Measurements from ENCODE around the gene SHISA6. TPM values are rescaled to one million over a fixed set of nuclear protein-coding genes. Genes with fewer than 3 reads are reported as not detected.

Gene SHISA6
- total RNA-seq, 1 experiment from 2014 or later, result 2.9 TPM

DNA sequence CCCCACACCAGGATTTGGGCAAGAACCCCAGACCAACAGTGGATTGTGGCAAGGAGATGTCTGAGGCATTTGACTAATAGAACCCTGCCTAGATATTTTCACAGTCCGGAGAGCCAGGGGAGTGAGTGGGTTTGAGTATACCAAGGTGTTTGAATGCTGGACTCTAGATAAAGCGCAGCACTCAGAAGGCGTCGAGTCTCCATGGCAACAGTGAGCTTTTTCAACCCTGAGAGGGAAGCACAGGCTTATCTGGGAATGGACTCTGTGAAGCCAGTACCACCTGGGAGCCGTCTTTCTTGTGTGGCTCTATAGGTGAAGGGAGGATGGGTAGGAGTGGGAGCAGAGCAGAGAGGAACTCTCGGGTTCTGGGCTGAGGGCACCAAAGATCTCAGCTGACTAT lies 147.0 kb downstream of the SHISA6 start:
- Histone ChIP-seq H2AK5ac (ENCODE audit: insufficient read length, low read length) (no peak overlapping the region), H2BK5ac (ENCODE audit: insufficient read length, low read length) (no peak overlapping the region), H3K18ac (ENCODE audit: insufficient read length, low read depth, low read length) (no peak overlapping the region), H2BK12ac (ENCODE audit: insufficient read length, low read depth, low read length) (no peak overlapping the region), H3K9me3 (ENCODE audit: control insufficient read depth, low read depth, low read length) (no peaks in the 10 kb centered on the region), H2BK20ac (ENCODE audit: low read depth, low read length, poor library complexity, severe bottlenecking) (no peak overlapping the region), H2BK120ac (ENCODE audit: low read depth, low read length, poor library complexity, severe bottlenecking) (no peak overlapping the region), H3K9ac (ENCODE audit: extremely low read depth, insufficient read length, low read length) (no peak overlapping the region), H3K4me1 (ENCODE audit: insufficient read depth, low read length) (no peaks in the 10 kb centered on the region), H3K56ac (ENCODE audit: insufficient read length, low read depth, low read length) (no peak overlapping the region), H4K5ac (ENCODE audit: insufficient read length, low read depth, low read length) (no peak overlapping the region), H3K79me2 (ENCODE audit: insufficient read depth, low read length) (no peaks in the 10 kb centered on the region), H4K91ac (ENCODE audit: insufficient read length, low read depth, low read length) (no peak overlapping the region), H2BK15ac (ENCODE audit: low read depth, low read length) (no peak overlapping the region), H2AFZ (ENCODE audit: low read length) (no peak overlapping the region), H3K27me3 (ENCODE audit: insufficient read depth, low read length) (no peaks in the 10 kb centered on the region), H3K27ac (ENCODE audit: insufficient read length, low read depth, low read length) (no peak overlapping the region), H4K8ac (replicated peaks; ENCODE audit: insufficient read length, low read depth, low read length) (no peak overlapping the region), H3K14ac (ENCODE audit: insufficient read depth, low read length) (no peak overlapping the region; the same call in 1 of the 2 replicates), H3K23ac (ENCODE audit: insufficient read length, low read depth, low read length) (no peak overlapping the region), H3K4me2 (ENCODE audit: insufficient read depth, insufficient read length, low read length) (no peak overlapping the region), H4K20me1 (ENCODE audit: control insufficient read depth, insufficient read depth, insufficient read length) (no peaks in the 10 kb centered on the region), H3K23me2 (ENCODE audit: insufficient read length, low read depth, low read length, poor library complexity, severe bottlenecking) (no peaks in the 10 kb centered on the region), H3T11ph (ENCODE audit: low read length) (no peak overlapping the region), H3K4ac (ENCODE audit: low read depth, low read length) (no peak overlapping the region), H3K79me1 (ENCODE audit: insufficient read depth, low read depth, low read length, poor library complexity, severe bottlenecking) (no peaks in the 10 kb centered on the region)
- H3K9me3 Mint-ChIP-seq, result peaks cover 0 to 2% of the 10 kb centered on the region in 2 experiments; a peak in 2 of 5 replicates
- H3K4me3 Mint-ChIP-seq, result no peak overlapping the region
- WGBS (ENCODE audit: extremely low coverage, insufficient read length, low lambda C conversion rate), result no CpG with 5 or more reads among the region's 6 CpGs
- TF ChIP-seq, protein P1, sequence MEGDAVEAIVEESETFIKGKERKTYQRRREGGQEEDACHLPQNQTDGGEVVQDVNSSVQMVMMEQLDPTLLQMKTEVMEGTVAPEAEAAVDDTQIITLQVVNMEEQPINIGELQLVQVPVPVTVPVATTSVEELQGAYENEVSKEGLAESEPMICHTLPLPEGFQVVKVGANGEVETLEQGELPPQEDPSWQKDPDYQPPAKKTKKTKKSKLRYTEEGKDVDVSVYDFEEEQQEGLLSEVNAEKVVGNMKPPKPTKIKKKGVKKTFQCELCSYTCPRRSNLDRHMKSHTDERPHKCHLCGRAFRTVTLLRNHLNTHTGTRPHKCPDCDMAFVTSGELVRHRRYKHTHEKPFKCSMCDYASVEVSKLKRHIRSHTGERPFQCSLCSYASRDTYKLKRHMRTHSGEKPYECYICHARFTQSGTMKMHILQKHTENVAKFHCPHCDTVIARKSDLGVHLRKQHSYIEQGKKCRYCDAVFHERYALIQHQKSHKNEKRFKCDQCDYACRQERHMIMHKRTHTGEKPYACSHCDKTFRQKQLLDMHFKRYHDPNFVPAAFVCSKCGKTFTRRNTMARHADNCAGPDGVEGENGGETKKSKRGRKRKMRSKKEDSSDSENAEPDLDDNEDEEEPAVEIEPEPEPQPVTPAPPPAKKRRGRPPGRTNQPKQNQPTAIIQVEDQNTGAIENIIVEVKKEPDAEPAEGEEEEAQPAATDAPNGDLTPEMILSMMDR (conservative IDR thresholded peaks at IDR 0.05), result no peak
- H3K4me1 Mint-ChIP-seq, result peaks cover 0 to 9% of the 10 kb centered on the region in 2 experiments; a peak in 2 of 4 replicates
- H3K27ac Mint-ChIP-seq, result no peak overlapping the region
- H3K36me3 Mint-ChIP-seq (ENCODE audit: insufficient read depth in 1 of 3, low read depth in 3 of 3), result peaks cover 0 to 7% (median 3%) of the 10 kb centered on the region in 3 experiments; a peak in 2 of 7 replicates
- H3K27me3 Mint-ChIP-seq (ENCODE audit: low read depth), result peaks cover 3% of the 10 kb centered on the region; the same call in 1 of the 2 replicates
- no peak for DNase-seq
